Fibroblast of lung (primary cell): ENCODE results near the gene HSPBP1. TPM values are rescaled to one million over a fixed set of nuclear protein-coding genes. Genes with fewer than 3 reads are reported as not detected.

ENCODE experiments used
- DNase-seq, 2 donors: peaks; one replicate each; pipeline versions ENCODE4 v3.0.0 to v3.0.0-alpha.2; 2010; ENCODE audit warnings: low read depth in 2 of 2
- H2AFZ ChIP-seq: 2 replicates; pipeline ENCODE4 v1.5.1; 2012; ENCODE audit warnings: low read length, control low read depth, inconsistent platforms
- H3K27ac ChIP-seq: 2 replicates; pipeline ENCODE4 v1.5.1; 2011; ENCODE audit warnings: low read length, control low read depth; ENCODE audit not compliant: insufficient read depth
- H3K27me3 ChIP-seq: 2 replicates; pipeline ENCODE4 v1.5.1; 2011; ENCODE audit warnings: mild to moderate bottlenecking, low read length; ENCODE audit not compliant: control insufficient read depth, insufficient read depth
- H3K36me3 ChIP-seq: 2 replicates; pipeline ENCODE4 v1.5.1; 2011; ENCODE audit warnings: low read length; ENCODE audit not compliant: control insufficient read depth, insufficient read depth
- H3K4me1 ChIP-seq: 2 replicates; pipeline ENCODE4 v1.5.1; 2011; ENCODE audit warnings: low read length; ENCODE audit not compliant: control insufficient read depth, insufficient read depth; ENCODE audit errors: extremely low read depth
- H3K4me2 ChIP-seq: 2 replicates; pipeline ENCODE4 v1.5.1; 2011; ENCODE audit warnings: low read length, control low read depth; ENCODE audit not compliant: insufficient read depth; ENCODE audit errors: extremely low read depth
- H3K4me3 ChIP-seq, 4 experiments: fragments of 200-600 bp in 1 of 4; sonication (generic) in 1 of 4; replicated peaks in 1 of 4; 2 replicates each; pipeline ENCODE4 v1.5.1; 2011 to 2016; ENCODE audit warnings: low read length in 4 of 4, low read depth in 3 of 4, mild to moderate bottlenecking in 3 of 4, control low read depth in 2 of 4, inconsistent platforms in 1 of 4, mixed read lengths in 1 of 4; ENCODE audit not compliant: insufficient read depth in 1 of 4; ENCODE audit errors: control extremely low read depth in 1 of 4
- H3K79me2 ChIP-seq: 2 replicates; pipeline ENCODE4 v1.5.1; 2012; ENCODE audit warnings: mild to moderate bottlenecking, low read length, inconsistent platforms; ENCODE audit not compliant: control insufficient read depth, insufficient read depth
- H3K9ac ChIP-seq: 2 replicates; pipeline ENCODE4 v1.5.1; 2011; ENCODE audit warnings: mild to moderate bottlenecking, low read length, control low read depth; ENCODE audit not compliant: insufficient read depth
- H3K9me3 ChIP-seq: 2 replicates; pipeline ENCODE4 v1.5.1; 2012; ENCODE audit warnings: low read depth, low read length; ENCODE audit not compliant: control insufficient read depth, insufficient read depth
- H4K20me1 ChIP-seq: 2 replicates; pipeline ENCODE4 v1.5.1; 2011; ENCODE audit warnings: low read length; ENCODE audit not compliant: control insufficient read depth, insufficient read depth; ENCODE audit errors: extremely low read depth
- EZH2 ChIP-seq: IDR thresholded peaks from 2 replicates; pipeline ENCODE4 v1.5.1; 2012; ENCODE audit warnings: low read length, control low read depth, mild to moderate bottlenecking; ENCODE audit errors: missing control alignments
- polyA plus RNA-seq, 2 donors: library from polyadenylated mRNA; depleted of rRNA in 1 of 2; stranded (reverse) in 1 of 2; unstranded in 1 of 2; fragments of >200 nt; gene quantifications; 2 replicates each; pipeline ENCODE4 v1.2.1, GENCODE V29; 2011 to 2012; ENCODE audit warnings: missing spikeins in 1 of 2
- total RNA-seq: library from RNA; depleted of rRNA; stranded (reverse); fragments of >200 nt; gene quantifications from 2 replicates; pipeline ENCODE4 v1.2.1, GENCODE V29; 2014
- TF ChIP-seq, protein P1 (sequence below), 2 donors: IDR thresholded peaks in 1 of 2; conservative IDR thresholded peaks in 1 of 2; 1 replicate in 1 of 2; 2 replicates in 1 of 2; pipeline ENCODE4 v1.5.1; 2011 to 2012; ENCODE audit warnings: low read length in 2 of 2, control low read depth in 1 of 2, inconsistent platforms in 1 of 2, low read depth in 1 of 2, mild to moderate bottlenecking in 1 of 2

Gene HSPBP1
- total and polyA plus RNA-seq, 2 donors (not counting 1 experiment from before 2014, with no cell fraction given) = 12.5 to 21.5 TPM

DNA sequence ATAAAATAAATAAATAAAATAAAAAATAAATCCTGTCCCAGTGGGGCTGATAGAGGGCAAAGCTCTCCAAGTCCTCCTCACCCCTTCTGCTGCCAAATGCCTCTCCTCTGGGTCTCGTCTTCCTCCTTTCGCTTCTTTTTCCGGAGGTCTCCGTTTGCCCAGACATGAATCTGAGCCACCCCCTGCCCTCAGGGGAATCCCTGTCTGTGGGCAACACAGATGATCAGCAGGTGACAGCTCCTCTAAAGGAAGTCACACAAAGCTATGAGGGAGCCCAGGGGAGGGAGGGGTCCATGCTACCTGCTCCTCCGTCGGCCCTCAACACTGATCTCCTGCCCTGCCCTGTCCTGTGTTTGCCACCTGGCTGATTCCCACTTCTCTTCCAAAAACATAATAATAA lies 44.8 kb upstream of the HSPBP1 start:
- no peak overlapping the region for H2AFZ ChIP-seq
- H3K9ac ChIP-seq = no peak overlapping the region
- no peaks in the 10 kb centered on the region for H3K9me3 ChIP-seq
- peaks cover 5% of the 10 kb centered on the region for H3K27me3 ChIP-seq
- no peak for DNase-seq
- H3K4me3 ChIP-seq = no peak overlapping the region
- H3K27ac ChIP-seq = no peak overlapping the region
- H3K36me3 ChIP-seq = no peaks in the 10 kb centered on the region
- no peak overlapping the region for H3K4me2 ChIP-seq
- H4K20me1 ChIP-seq = no peaks in the 10 kb centered on the region
- H3K4me1 ChIP-seq = no peaks in the 10 kb centered on the region
- TF ChIP-seq, protein P1, sequence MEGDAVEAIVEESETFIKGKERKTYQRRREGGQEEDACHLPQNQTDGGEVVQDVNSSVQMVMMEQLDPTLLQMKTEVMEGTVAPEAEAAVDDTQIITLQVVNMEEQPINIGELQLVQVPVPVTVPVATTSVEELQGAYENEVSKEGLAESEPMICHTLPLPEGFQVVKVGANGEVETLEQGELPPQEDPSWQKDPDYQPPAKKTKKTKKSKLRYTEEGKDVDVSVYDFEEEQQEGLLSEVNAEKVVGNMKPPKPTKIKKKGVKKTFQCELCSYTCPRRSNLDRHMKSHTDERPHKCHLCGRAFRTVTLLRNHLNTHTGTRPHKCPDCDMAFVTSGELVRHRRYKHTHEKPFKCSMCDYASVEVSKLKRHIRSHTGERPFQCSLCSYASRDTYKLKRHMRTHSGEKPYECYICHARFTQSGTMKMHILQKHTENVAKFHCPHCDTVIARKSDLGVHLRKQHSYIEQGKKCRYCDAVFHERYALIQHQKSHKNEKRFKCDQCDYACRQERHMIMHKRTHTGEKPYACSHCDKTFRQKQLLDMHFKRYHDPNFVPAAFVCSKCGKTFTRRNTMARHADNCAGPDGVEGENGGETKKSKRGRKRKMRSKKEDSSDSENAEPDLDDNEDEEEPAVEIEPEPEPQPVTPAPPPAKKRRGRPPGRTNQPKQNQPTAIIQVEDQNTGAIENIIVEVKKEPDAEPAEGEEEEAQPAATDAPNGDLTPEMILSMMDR (conservative IDR thresholded peaks at IDR 0.05 in 1 of 2, IDR thresholded peaks at IDR 0.05 in 1 of 2; ENCODE audit: low read depth in 1 of 2, low read length in 2 of 2) = no peak
- no peak for TF ChIP-seq EZH2
- H3K79me2 ChIP-seq = no peaks in the 10 kb centered on the region

DNA sequence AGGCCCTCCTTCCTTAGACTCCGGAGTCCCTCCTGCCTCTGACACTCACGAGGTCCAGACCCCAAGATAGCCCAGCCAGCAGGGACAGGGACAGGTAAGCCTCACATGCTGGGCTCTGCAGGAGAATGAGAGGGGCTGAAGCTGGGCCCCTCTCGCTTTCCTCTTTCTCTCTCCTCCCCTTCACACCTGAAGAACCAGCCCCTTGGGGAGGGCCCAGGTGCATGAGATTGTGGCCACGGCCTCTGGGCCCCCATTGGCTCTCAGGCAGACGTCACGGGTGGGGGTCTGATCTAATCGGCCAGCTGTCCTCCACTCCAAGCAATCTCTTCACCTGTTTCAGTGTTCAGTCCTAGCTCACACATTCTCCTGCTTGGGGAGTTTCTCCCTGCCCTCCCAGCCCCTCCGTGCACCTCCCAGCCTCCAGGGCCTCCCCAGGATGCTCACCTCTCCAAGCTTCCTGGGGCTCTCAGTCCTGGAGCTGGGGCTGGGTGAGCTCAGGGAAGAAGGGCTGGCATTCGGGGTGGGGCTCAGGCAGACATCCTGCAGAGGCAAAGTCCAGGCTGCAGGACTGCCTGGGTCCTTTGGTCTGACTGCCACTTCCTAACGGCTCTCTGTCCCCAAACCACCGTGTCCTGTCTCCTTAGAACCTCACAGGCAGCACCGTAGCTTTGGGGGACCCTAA lies 42.4 kb upstream of the HSPBP1 start:
- Histone ChIP-seq H3K9me3 (no peaks in the 10 kb centered on the region), H3K9ac (no peak overlapping the region), H2AFZ (no peak overlapping the region), H3K4me3 (no peak overlapping the region), H3K36me3 (no peaks in the 10 kb centered on the region), H3K4me1 (no peaks in the 10 kb centered on the region), H3K27me3 (peaks cover 5% of the 10 kb centered on the region), H3K79me2 (no peaks in the 10 kb centered on the region), H3K27ac (no peak overlapping the region), H3K4me2 (no peak overlapping the region), H4K20me1 (no peaks in the 10 kb centered on the region)
- no peak for TF ChIP-seq EZH2
- TF ChIP-seq, protein P1 (conservative IDR thresholded peaks at IDR 0.05 in 1 of 2, IDR thresholded peaks at IDR 0.05 in 1 of 2; ENCODE audit: low read depth in 1 of 2, low read length in 2 of 2) = no peak
- no peak for DNase-seq

DNA sequence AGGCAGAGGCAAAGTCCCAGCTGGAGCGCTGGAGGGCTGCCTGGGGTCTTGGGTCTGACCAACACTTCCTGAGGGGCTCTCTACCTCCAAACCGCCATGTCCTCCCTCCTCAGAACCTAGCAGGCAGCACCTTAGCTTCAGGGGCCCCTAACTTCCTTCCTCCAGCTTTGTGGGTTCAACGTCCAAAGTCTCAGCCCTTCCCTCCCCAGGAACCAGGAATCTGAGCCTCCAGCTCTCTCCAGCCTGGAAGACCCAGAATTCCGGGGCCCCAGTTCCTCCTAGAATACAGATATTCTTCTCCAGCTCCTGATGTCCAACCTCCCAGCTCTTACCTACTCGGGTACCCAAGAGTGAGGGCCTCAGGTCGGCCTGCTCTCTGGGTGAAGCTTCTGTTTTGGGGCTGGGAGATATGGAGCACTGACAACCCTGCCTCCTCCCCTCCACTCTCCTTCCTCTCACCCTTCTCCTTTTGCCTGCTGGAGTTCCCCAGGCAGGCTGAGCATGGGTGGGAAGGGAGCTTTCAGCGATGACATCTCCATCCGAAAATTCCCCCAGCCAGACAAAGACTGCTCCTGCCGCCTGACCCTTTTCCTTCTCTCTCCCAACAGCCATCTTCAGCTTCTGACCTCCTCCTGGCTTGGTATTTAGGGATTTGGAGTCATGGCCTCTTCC lies 41.7 kb upstream of the HSPBP1 start:
- no peak overlapping the region for H3K9ac ChIP-seq
- H2AFZ ChIP-seq = no peak overlapping the region
- DNase-seq = no peak
- no peaks in the 10 kb centered on the region for H3K36me3 ChIP-seq
- no peaks in the 10 kb centered on the region for H4K20me1 ChIP-seq
- H3K27ac ChIP-seq = no peak overlapping the region
- TF ChIP-seq EZH2 = no peak
- TF ChIP-seq, protein P1 (conservative IDR thresholded peaks at IDR 0.05 in 1 of 2, IDR thresholded peaks at IDR 0.05 in 1 of 2; ENCODE audit: low read depth in 1 of 2, low read length in 2 of 2) = no peak
- H3K79me2 ChIP-seq = no peaks in the 10 kb centered on the region
- no peaks in the 10 kb centered on the region for H3K4me1 ChIP-seq
- no peaks in the 10 kb centered on the region for H3K9me3 ChIP-seq
- H3K27me3 ChIP-seq = peaks cover 5% of the 10 kb centered on the region
- H3K4me2 ChIP-seq = no peak overlapping the region
- H3K4me3 ChIP-seq = no peak overlapping the region
